GM21786 (cell line): Measurements from ENCODE around the gene SERPINE1.
A peak's percentile ranks its signal among the peaks of the same experiment; 100 is the strongest.

ENCODE experiments used
- ATAC-seq: cut with Tn5 transposase; IDR thresholded peaks from one replicate; pipeline ENCODE4 v1.9.1; 2021; ENCODE audit not compliant: unreplicated experiment

The SERPINE1 gene

GRCh38 chr7:101151908-101152651 lies 25.2 kb downstream of the SERPINE1 start:
- no peak for ATAC-seq

GRCh38 chr7:101153969-101154692 lies 27.2 kb downstream of the SERPINE1 start, which contains the start of gene AP1S1:
Gene AP1S1 (plus strand): TSS chr7:101154476. CDS start chr7:101154515, 39 bp downstream.
- peak; percentile 73 for ATAC-seq

- peak; percentile 19 for ATAC-seq
Observed at GRCh38 chr7:101154693-101155102, 27.8 kb downstream of the SERPINE1 start.

GRCh38 chr7:101155303-101155702 lies 28.4 kb downstream of the SERPINE1 start:
- ATAC-seq: no peak

GRCh38 chr7:101156277-101156676 lies 29.4 kb downstream of the SERPINE1 start:
- ATAC-seq: no peak

- no peak for ATAC-seq
Observed at GRCh38 chr7:101156866-101157589, 30.1 kb downstream of the SERPINE1 start.

- ATAC-seq: no peak
Observed at GRCh38 chr7:101159696-101160674, 33.1 kb downstream of the SERPINE1 start.

- ATAC-seq: no peak
Observed at GRCh38 chr7:101160910-101161309, 34.0 kb downstream of the SERPINE1 start.

- ATAC-seq: no peak
Observed at GRCh38 chr7:101161692-101162471, 35.0 kb downstream of the SERPINE1 start.

GRCh38 chr7:101162551-101163278 lies 35.8 kb downstream of the SERPINE1 start:
- ATAC-seq: no peak

GRCh38 chr7:101163279-101164070 lies 36.6 kb downstream of the SERPINE1 start:
- no peak for ATAC-seq

GRCh38 chr7:101164071-101164840 lies 37.4 kb downstream of the SERPINE1 start:
- ATAC-seq: no peak

- peak; percentile 66 for ATAC-seq
Observed at GRCh38 chr7:101165075-101165957, 38.4 kb downstream of the SERPINE1 start, which contains the start of gene VGF. Gene VGF (minus strand): TSS chr7:101165569. CDS start chr7:101164843, 726 bp downstream.

- ATAC-seq: no peak
Observed at GRCh38 chr7:101165958-101166647, 39.2 kb downstream of the SERPINE1 start.

- ATAC-seq: no peak
Observed at GRCh38 chr7:101166648-101166908, 39.7 kb downstream of the SERPINE1 start.
